ENCODE results near the gene FIG4. TPM values are rescaled to one million over a fixed set of nuclear protein-coding genes. Genes with fewer than 3 reads are reported as not detected.

The FIG4 gene
- total and polyA plus RNA-seq, 2 experiments from 2014 or later, result 8.8 to 11.5 TPM

- Histone ChIP-seq H3K4me2 (ENCODE audit: unreplicated experiment) (no peak overlapping the region), H3K4me1 (ENCODE audit: insufficient read depth) (peaks cover 18% of the 10 kb centered on the region), H3K4me3 (no peak overlapping the region), H3K27me3 (replicated peaks; ENCODE audit: insufficient read depth) (no peaks in the 10 kb centered on the region), H3F3A (ENCODE audit: insufficient read depth) (peaks cover 22% of the 10 kb centered on the region), H3K36me3 (ENCODE audit: low read depth) (no peaks in the 10 kb centered on the region), H3K27ac (no peak overlapping the region), H3K9ac (no peak overlapping the region), H3K9me2 (ENCODE audit: insufficient read depth) (no peaks in the 10 kb centered on the region), H4K20me1 (ENCODE audit: insufficient read depth) (no peaks in the 10 kb centered on the region), H3K9me3 (ENCODE audit: low read depth) (no peaks in the 10 kb centered on the region), H2AFZ (no peak overlapping the region), H3K79me2 (ENCODE audit: insufficient read depth) (no peaks in the 10 kb centered on the region)
- 92 to 98% methylated on average over 3 of the region's 3 CpGs for WGBS, 2 experiments (ENCODE audit: low coverage in 1 of 2, low lambda C conversion rate in 2 of 2, missing lambda C conversion rate in 2 of 2)
- in situ Hi-C loops (cut with MboI), result no loop called here
- TF ChIP-seq EZH2phosphoT487 (IDR thresholded peaks at IDR 0.05; ENCODE audit: insufficient read depth, low read depth), result no peak
- TF ChIP-seq EZH2 (IDR thresholded peaks at IDR 0.05; ENCODE audit: insufficient read depth, poor library complexity, severe bottlenecking), result no peak
- no peak for DNase-seq
Measured at GRCh38 chr6:109766167-109766566, 75.1 kb downstream of the FIG4 start.

- peak; percentile 66 for DNase-seq
- in situ Hi-C loops (cut with MboI), result no loop called here
Measured at GRCh38 chr6:109767961-109768360, 76.9 kb downstream of the FIG4 start.

GRCh38 chr6:109768485-109768884 lies 77.4 kb downstream of the FIG4 start:
- no peak overlapping the region for H3K4me2 ChIP-seq (ENCODE audit: unreplicated experiment)
- no peaks in the 10 kb centered on the region for H3K79me2 ChIP-seq (ENCODE audit: insufficient read depth)

More at GRCh38 chr6:109767961-109768360, 76.9 kb downstream of the FIG4 start:
- no peak for TF ChIP-seq EZH2 (IDR thresholded peaks at IDR 0.05; ENCODE audit: insufficient read depth, poor library complexity, severe bottlenecking)
- TF ChIP-seq EZH2phosphoT487 (IDR thresholded peaks at IDR 0.05; ENCODE audit: insufficient read depth, low read depth), result no peak
- Histone ChIP-seq H3K9me2 (ENCODE audit: insufficient read depth) (no peaks in the 10 kb centered on the region), H3K9ac (peak overlapping the region; percentile 51), H3K4me2 (ENCODE audit: unreplicated experiment) (peak overlapping the region; percentile 1), H3K4me1 (ENCODE audit: insufficient read depth) (peaks cover 33% of the 10 kb centered on the region), H3K27ac (peak overlapping the region; percentile 87), H3K79me2 (ENCODE audit: insufficient read depth) (no peaks in the 10 kb centered on the region), H3F3A (ENCODE audit: insufficient read depth) (peaks cover 34% of the 10 kb centered on the region), H3K9me3 (ENCODE audit: low read depth) (no peaks in the 10 kb centered on the region), H3K36me3 (ENCODE audit: low read depth) (no peaks in the 10 kb centered on the region), H2AFZ (peak overlapping the region; percentile 13; the same call in 1 of the 2 replicates), H4K20me1 (ENCODE audit: insufficient read depth) (no peaks in the 10 kb centered on the region), H3K4me3 (no peak overlapping the region), H3K27me3 (replicated peaks; ENCODE audit: insufficient read depth) (no peaks in the 10 kb centered on the region)
- WGBS, 2 experiments (ENCODE audit: low coverage in 1 of 2, low lambda C conversion rate in 2 of 2, missing lambda C conversion rate in 2 of 2), result 29 to 38% methylated on average over 3 of the region's 3 CpGs

GRCh38 chr6:109769213-109769612 lies 78.1 kb downstream of the FIG4 start:
- DNase-seq, result no peak
- H3K4me2 ChIP-seq (ENCODE audit: unreplicated experiment), result no peak overlapping the region
- H3K9me3 ChIP-seq (ENCODE audit: low read depth), result no peaks in the 10 kb centered on the region
- in situ Hi-C loops (cut with MboI), result no loop called here
- H3K9ac ChIP-seq, result no peak overlapping the region
- no peak overlapping the region for H3K4me3 ChIP-seq
- 96 to 100% methylated on average over 3 of the region's 3 CpGs for WGBS, 2 experiments (ENCODE audit: low coverage in 1 of 2, low lambda C conversion rate in 2 of 2, missing lambda C conversion rate in 2 of 2)
- H3K9me2 ChIP-seq (ENCODE audit: insufficient read depth), result no peaks in the 10 kb centered on the region
- H3F3A ChIP-seq (ENCODE audit: insufficient read depth), result peaks cover 39% of the 10 kb centered on the region
- no peaks in the 10 kb centered on the region for H3K79me2 ChIP-seq (ENCODE audit: insufficient read depth)
- no peak for TF ChIP-seq EZH2 (IDR thresholded peaks at IDR 0.05; ENCODE audit: insufficient read depth, poor library complexity, severe bottlenecking)
- TF ChIP-seq EZH2phosphoT487 (IDR thresholded peaks at IDR 0.05; ENCODE audit: insufficient read depth, low read depth), result no peak
- H3K27ac ChIP-seq, result peak overlapping the region; percentile 87; the same call in 1 of the 2 replicates
- peaks cover 45% of the 10 kb centered on the region for H3K4me1 ChIP-seq (ENCODE audit: insufficient read depth)
- H3K27me3 ChIP-seq (replicated peaks; ENCODE audit: insufficient read depth), result no peaks in the 10 kb centered on the region
- H4K20me1 ChIP-seq (ENCODE audit: insufficient read depth), result no peaks in the 10 kb centered on the region
- no peaks in the 10 kb centered on the region for H3K36me3 ChIP-seq (ENCODE audit: low read depth)
- no peak overlapping the region for H2AFZ ChIP-seq

More at GRCh38 chr6:109768485-109768884, 77.4 kb downstream of the FIG4 start:
- no peak overlapping the region for H3K4me3 ChIP-seq
- peak overlapping the region; percentile 13; the same call in 1 of the 2 replicates for H2AFZ ChIP-seq
- no peaks in the 10 kb centered on the region for H3K9me2 ChIP-seq (ENCODE audit: insufficient read depth)
- H3K9me3 ChIP-seq (ENCODE audit: low read depth), result no peaks in the 10 kb centered on the region
- H3K27ac ChIP-seq, result peak overlapping the region; percentile 87
- peak overlapping the region; percentile 51 for H3K9ac ChIP-seq
- WGBS, 2 experiments (ENCODE audit: low coverage in 1 of 2, low lambda C conversion rate in 2 of 2, missing lambda C conversion rate in 2 of 2), result 20 to 21% methylated on average over 5 of the region's 5 CpGs
- peaks cover 38% of the 10 kb centered on the region for H3K4me1 ChIP-seq (ENCODE audit: insufficient read depth)
- no peaks in the 10 kb centered on the region for H3K27me3 ChIP-seq (replicated peaks; ENCODE audit: insufficient read depth)
- in situ Hi-C loops (cut with MboI), result no loop called here
- TF ChIP-seq EZH2phosphoT487 (IDR thresholded peaks at IDR 0.05; ENCODE audit: insufficient read depth, low read depth) (no peak), EZH2 (IDR thresholded peaks at IDR 0.05; ENCODE audit: insufficient read depth, poor library complexity, severe bottlenecking) (no peak)
- H3K36me3 ChIP-seq (ENCODE audit: low read depth), result no peaks in the 10 kb centered on the region
- DNase-seq, result peak; percentile 87
- no peaks in the 10 kb centered on the region for H4K20me1 ChIP-seq (ENCODE audit: insufficient read depth)
- H3F3A ChIP-seq (ENCODE audit: insufficient read depth), result peaks cover 39% of the 10 kb centered on the region
